K562 (cell line): ENCODE results near the gene SRI. TPM values are rescaled to one million over a fixed set of nuclear protein-coding genes. Genes with fewer than 3 reads are reported as not detected.

Experiments used
- ATAC-seq: fragments of 200-7000 bp; cut with Tn5 transposase; 3 replicates; pipeline ENCODE4 v1.9.1; 2020; ENCODE audit warnings: moderate library complexity
- BruUV-seq: library from RNA; stranded (reverse); fragments of 400-500 nt; replicated peaks from 2 replicates; lab custom pipeline; 2021; lab: Mats Ljungman, UMichigan
- CTCF ChIA-PET: fragments of 300-600 bp; formaldehyde crosslinking; extraction: SDS; loops from one replicate; lab custom pipeline; 2021; ENCODE audit warnings: low intra/inter-chr PET ratio; lab: Yijun Ruan, JAX
- POLR2A ChIA-PET: fragments of 300-600, 350-650 bp; sonication (Branson Sonifier 250); formaldehyde crosslinking; extraction: SDS; loops from one replicate; lab custom pipeline; 2021; ENCODE audit warnings: antibody characterized with exemption, inconsistent platforms; lab: Yijun Ruan, JAX
- DNase-seq, 4 experiments: peaks; one replicate each; pipeline versions ENCODE4 v3.0.0 to v3.0.0-alpha.2; 2011 to 2018; ENCODE audit warnings: low spot score in 3 of 4, mixed read lengths in 3 of 4; ENCODE audit errors: extremely low read depth in 1 of 4
- FAIRE-seq: peaks from 2 replicates; lab custom pipeline; 2011; peaks lifted over from hg19 to GRCh38; lab: Jason Lieb, UNC
- H2AFZ ChIP-seq: 2 replicates; pipeline ENCODE4 v1.6.0; 2011; ENCODE audit warnings: low read depth, low read length, control low read depth, inconsistent platforms
- H3K27ac ChIP-seq: fragments of 200-600 bp; 3 replicates; pipeline ENCODE4 v1.8.0; 2011; ENCODE audit warnings: low read depth, mild to moderate bottlenecking, control low read depth, inconsistent platforms, low read length, moderate library complexity, mixed read lengths; ENCODE audit errors: extremely low read depth
- H3K27me3 ChIP-seq, 2 experiments: fragments of 300-600 bp in 1 of 2; 2 replicates in 1 of 2; 3 replicates in 1 of 2; pipeline versions ENCODE4 v1.6.0 to v1.8.0; 2011; ENCODE audit warnings: inconsistent platforms in 2 of 2, low read length in 2 of 2, mild to moderate bottlenecking in 1 of 2, mixed read lengths in 1 of 2, moderate library complexity in 1 of 2; ENCODE audit not compliant: control insufficient read depth in 2 of 2, insufficient read depth in 2 of 2
- H3K36me3 ChIP-seq: fragments of 300-600 bp; 3 replicates; pipeline ENCODE4 v1.8.0; 2011; ENCODE audit warnings: mild to moderate bottlenecking, low read length, inconsistent platforms; ENCODE audit not compliant: control insufficient read depth, insufficient read depth
- H3K4me1 ChIP-seq, 2 experiments: fragments of 200-600 bp in 1 of 2; replicated peaks in 1 of 2; 2 replicates in 1 of 2; 3 replicates in 1 of 2; pipeline versions ENCODE4 v1.5.1 to v1.8.0; 2011; ENCODE audit warnings: inconsistent platforms in 2 of 2, low read length in 2 of 2, mild to moderate bottlenecking in 1 of 2, mixed read lengths in 1 of 2, moderate library complexity in 1 of 2; ENCODE audit not compliant: control insufficient read depth in 2 of 2, insufficient read depth in 2 of 2
- H3K4me2 ChIP-seq: 2 replicates; pipeline ENCODE4 v1.6.1; 2011; ENCODE audit warnings: low read length, control low read depth, inconsistent platforms, mixed read lengths; ENCODE audit not compliant: insufficient read depth
- H3K4me3 ChIP-seq: fragments of 200-600 bp; sonication (generic), shearing (Covaris generic); 2 replicates; pipeline ENCODE4 v1.5.1; 2016; ENCODE audit warnings: control low read depth, inconsistent platforms
- H3K79me2 ChIP-seq: fragments of 200-600 bp; 3 replicates; pipeline ENCODE4 v1.8.0; 2011; ENCODE audit warnings: low read length, inconsistent platforms; ENCODE audit not compliant: control insufficient read depth, insufficient read depth
- H3K9ac ChIP-seq, 2 experiments: 2 replicates each; pipeline versions ENCODE4 v1.6.0 to v1.6.1; 2011; ENCODE audit warnings: low read depth in 2 of 2, low read length in 2 of 2, control low read depth in 1 of 2, inconsistent platforms in 1 of 2, mild to moderate bottlenecking in 1 of 2, mixed read lengths in 1 of 2; ENCODE audit not compliant: insufficient read depth in 1 of 2
- H3K9me1 ChIP-seq: one replicate; pipeline ENCODE4 v1.6.0; 2011; ENCODE audit warnings: inconsistent platforms, mild to moderate bottlenecking, low read length, moderate library complexity; ENCODE audit not compliant: control insufficient read depth, insufficient read depth
- H3K9me3 ChIP-seq: replicated peaks from 2 replicates; pipeline ENCODE4 v1.5.1; 2011; ENCODE audit warnings: low read depth, low read length, inconsistent platforms; ENCODE audit not compliant: control insufficient read depth, insufficient read depth
- H4K20me1 ChIP-seq: replicated peaks from 2 replicates; pipeline ENCODE4 v1.6.1; 2011; ENCODE audit warnings: low read length, inconsistent platforms, mixed read lengths; ENCODE audit not compliant: control insufficient read depth, insufficient read depth
- CEBPB ChIP-seq: fragments of 450-650 bp; IDR thresholded peaks from 2 replicates; pipeline ENCODE4 v1.6.1; 2016; ENCODE audit warnings: missing genetic modification characterization, missing compliant biosample characterization
- CEBPG ChIP-seq, 3 experiments: fragments of 200-800 bp in 1 of 3; sonication (Bioruptor generic) in 1 of 3; sonication (generic) in 1 of 3; formaldehyde crosslinking in 1 of 3; IDR thresholded peaks in 2 of 3; conservative IDR thresholded peaks in 1 of 3; 2 replicates each; pipeline versions ENCODE4 v1.6.1 to v1.8.0; 2016 to 2022; ENCODE audit warnings: missing compliant biosample characterization in 2 of 3, missing genetic modification characterization in 2 of 3, mild to moderate bottlenecking in 1 of 3, missing genetic modification reagents in 1 of 3
- ERF ChIP-seq: fragments of 450-650 bp; formaldehyde crosslinking; IDR thresholded peaks from 2 replicates; pipeline ENCODE4 v1.4.0; 2020; ENCODE audit warnings: mild to moderate bottlenecking, mixed read lengths
- HDGF ChIP-seq: fragments of 450-650 bp; IDR thresholded peaks from 2 replicates; pipeline ENCODE4 v1.6.1; 2016
- KLF13 ChIP-seq: fragments of 450-650 bp; IDR thresholded peaks from 2 replicates; pipeline ENCODE4 v1.6.1; 2016; ENCODE audit warnings: missing genetic modification characterization, low read depth, mild to moderate bottlenecking, missing compliant biosample characterization, moderate library complexity, borderline replicate concordance
- POLR2AphosphoS5 ChIP-seq: IDR thresholded peaks from 2 replicates; pipeline ENCODE4 v1.6.1; 2011; ENCODE audit warnings: mild to moderate bottlenecking, low read depth, low read length, moderate library complexity; ENCODE audit not compliant: control insufficient read depth, insufficient read depth
- SRSF9 ChIP-seq: fragments of 200-400 bp; formaldehyde crosslinking; IDR thresholded peaks from 2 replicates; pipeline ENCODE4 v1.6.1; 2017; ENCODE audit warnings: low read depth, low read length, borderline replicate concordance
- ZNF609 ChIP-seq: sonication (generic); formaldehyde crosslinking; IDR thresholded peaks from 2 replicates; pipeline ENCODE4 v1.8.1; 2023; ENCODE audit warnings: missing genetic modification reagents, mild to moderate bottlenecking, borderline replicate concordance
- WGBS: fragments of 100-300 bp; shearing (Covaris generic); methylation state at CpG from one replicate; pipeline ENCODE4 v1.1.6; 2016; ENCODE audit warnings: low coverage, mixed read lengths; ENCODE audit not compliant: insufficient coverage; ENCODE audit errors: missing lambda C conversion rate; 5-methylcytosine and 5-hydroxymethylcytosine counted together
- in situ Hi-C: fragments of 300-500 bp; cut with MboI; formaldehyde crosslinking; loops from 4 replicates; pipeline ENCODE4 v1.15.0; 2018; ENCODE audit warnings: inconsistent platforms, mixed read lengths
- intact Hi-C: fragments of 100-400 bp; cut with micrococcal nuclease; formaldehyde crosslinking; loops from 2 replicates; pipeline ENCODE4 v1.14.2; 2022
- polyA plus RNA-seq, 8 experiments: library from polyadenylated mRNA; depleted of rRNA in 4 of 8; stranded (reverse) in 5 of 8; unstranded in 3 of 8; fragments of >200 nt; fragmentation: Nextera tagmentation in 2 of 8; fragmentation: Illumina TruSeq in 1 of 8; extraction: Ambion mirVana in 2 of 8; extraction: Trizol in 1 of 8; gene quantifications; 2 replicates each; pipeline versions ENCODE4 v1.2.1 to v1.2.3, GENCODE V29; 2011 to 2014; ENCODE audit warnings: inconsistent platforms in 1 of 8, missing spikeins in 1 of 8
- total RNA-seq, 7 experiments: library from RNA; depleted of rRNA in 6 of 7; stranded (reverse); fragments of >200 nt in 6 of 7; fragmentation: Illumina TruSeq in 2 of 7; extraction: Trizol in 2 of 7; gene quantifications; 2 replicates each; pipeline versions ENCODE4 v1.2.1 to v1.2.3, GENCODE V29; 2011 to 2021; ENCODE audit warnings: low replicate concordance in 1 of 7

Gene SRI
- total and polyA plus RNA-seq, 9 of the 15 experiments (the other 6 are each of a cell fraction or from before 2014, with no cell fraction given), result 56.4 to 158 (median 119) TPM

GRCh38 chr7:88215295-88215694, 4.5 kb downstream of the SRI start:
- ChIA-PET CTCF (no interaction called here), POLR2A (interaction anchor here (0.6 kb wide), 1 partner anchor 346 kb away, joined by 3 read pairs; no protein-coding TSS in a partner anchor)
- WGBS, result 53% methylated on average over 2 of the region's 2 CpGs
- peaks cover 55% of the 10 kb centered on the region for H3K36me3 ChIP-seq
- no peak overlapping the region for H3K27ac ChIP-seq
- H3K79me2 ChIP-seq, result peaks cover 28% of the 10 kb centered on the region
- no peaks in the 10 kb centered on the region for H4K20me1 ChIP-seq
- FAIRE-seq, result no peak
- no TSS peak for BruUV-seq
- H2AFZ ChIP-seq, result no peak overlapping the region
- H3K4me2 ChIP-seq, result no peak overlapping the region
- H3K27me3 ChIP-seq, result no peaks in the 10 kb centered on the region
- TF ChIP-seq HDGF (no peak), ERF (CRISPR knock-in tag) (no peak), CEBPB (peak; percentile 85), CEBPG (CRISPR knock-in tag; IDR thresholded peaks at IDR 0.05) (no peak), CEBPG (tag; conservative IDR thresholded peaks at IDR 0.05 in 1 of 2, IDR thresholded peaks at IDR 0.05 in 1 of 2) (peak in 1 of 2 experiments; percentile 77; a peak in 2 of 4 replicates)
- no peak for DNase-seq
- no peaks in the 10 kb centered on the region for H3K9me1 ChIP-seq
- in situ Hi-C loops (no loop called here), intact Hi-C loops (loop anchor here (5.0 to 10.0 kb wide), 2 partner anchors 340 to 467 kb away; partner anchors contain the start of genes DBF4 and SLC25A40)
- H3K9me3 ChIP-seq, result no peaks in the 10 kb centered on the region
- H3K4me3 ChIP-seq, result no peak overlapping the region
- no peak overlapping the region for H3K9ac ChIP-seq
- peaks cover 0 to 12% of the 10 kb centered on the region in 2 experiments; a peak in 3 of 5 replicates for H3K4me1 ChIP-seq
- no peak for ATAC-seq

- H2AFZ ChIP-seq, result no peak overlapping the region
- H3K27ac ChIP-seq, result no peak overlapping the region
- H3K4me2 ChIP-seq, result no peak overlapping the region
- no peak for FAIRE-seq
- H3K9ac ChIP-seq, result no peak overlapping the region
- DNase-seq, result no peak
- peaks cover 62% of the 10 kb centered on the region for H3K36me3 ChIP-seq
- H4K20me1 ChIP-seq, result no peaks in the 10 kb centered on the region
- in situ Hi-C loops (no loop called here), intact Hi-C loops (loop anchor here (10.0 kb wide), 1 partner anchor 340 kb away; the partner anchor contains the start of genes DBF4 and SLC25A40)
- H3K9me3 ChIP-seq, result no peaks in the 10 kb centered on the region
- CTCF ChIA-PET, result no interaction called here
- no peak overlapping the region for H3K4me3 ChIP-seq
- no peaks in the 10 kb centered on the region for H3K9me1 ChIP-seq
- 93% methylated on average over 2 of the region's 2 CpGs for WGBS
- H3K27me3 ChIP-seq, result no peaks in the 10 kb centered on the region
- H3K79me2 ChIP-seq, result peaks cover 25% of the 10 kb centered on the region
- peaks cover 0 to 12% of the 10 kb centered on the region in 2 experiments; a peak in 2 of 5 replicates for H3K4me1 ChIP-seq
- POLR2A ChIA-PET, result interaction anchor here (0.6 to 1.6 kb wide), 3 partner anchors 10 to 346 kb away, joined by 3 to 6 read pairs (median 3); no protein-coding TSS in a partner anchor
- BruUV-seq, result no TSS peak
- no peak for ATAC-seq
- TF ChIP-seq KLF13 (tag) (no peak), POLR2AphosphoS5 (no peak), SRSF9 (no peak), ZNF609 (CRISPR knock-in tag) (no peak)
These were observed 5.4 kb downstream of the SRI start for GRCh38 chr7:88214456-88214855.
